Measurements from ENCODE around the gene CCDC146. TPM values are rescaled to one million over a fixed set of nuclear protein-coding genes. Genes with fewer than 3 reads are reported as not detected.
A peak's percentile ranks its signal among the peaks of the same experiment; 100 is the strongest.
"Not testable (repeated sequence)": the region's sequence is repeated elsewhere in the genome, so short reads cannot be mapped to it uniquely, and the experiment has no call there.

CCDC146 gene
- total RNA-seq, 2 experiments from 2014 or later, result 5.3 to 6.4 TPM

- ChIA-PET CTCF (interaction anchor here (1.2 kb wide), 1 partner anchor 324 kb away, joined by 4 read pairs; no protein-coding TSS in a partner anchor), POLR2A (interaction anchor here (1.7 to 2.0 kb wide), 2 partner anchors 24 to 81 kb away, joined by 6 to 7 read pairs; no protein-coding TSS in a partner anchor)
- no peak overlapping the region for H3K4me3 Mint-ChIP-seq
- DNase-seq, result peak; percentile 50
- peaks cover 60% of the 10 kb centered on the region for H3K4me1 Mint-ChIP-seq
- H3K27ac Mint-ChIP-seq, result peak overlapping the region; percentile 36
- no peaks in the 10 kb centered on the region for H3K27me3 Mint-ChIP-seq
- no peaks in the 10 kb centered on the region for H3K9me3 Mint-ChIP-seq
- H3K36me3 Mint-ChIP-seq (ENCODE audit: low read depth), result no peaks in the 10 kb centered on the region
These were observed 205.7 kb downstream of the CCDC146 start for GRCh38 chr7:77327932-77328628.

- ChIA-PET POLR2A (interaction anchor here (1.7 to 2.0 kb wide), 2 partner anchors 23 to 81 kb away, joined by 6 to 7 read pairs; no protein-coding TSS in a partner anchor), CTCF (no interaction called here)
- H3K4me1 Mint-ChIP-seq, result peaks cover 60% of the 10 kb centered on the region
- H3K27ac Mint-ChIP-seq, result no peak overlapping the region
- no peaks in the 10 kb centered on the region for H3K27me3 Mint-ChIP-seq
- no peaks in the 10 kb centered on the region for H3K36me3 Mint-ChIP-seq (ENCODE audit: low read depth)
- H3K4me3 Mint-ChIP-seq, result no peak overlapping the region
- no peak for DNase-seq
- no peaks in the 10 kb centered on the region for H3K9me3 Mint-ChIP-seq
These were observed 206.3 kb downstream of the CCDC146 start for GRCh38 chr7:77328669-77329068.

- POLR2A ChIA-PET, result interaction anchor here (1.7 to 2.0 kb wide), 2 partner anchors 22 to 82 kb away, joined by 6 to 7 read pairs; no protein-coding TSS in a partner anchor
These were observed 207.2 kb downstream of the CCDC146 start for GRCh38 chr7:77329466-77330168.

GRCh38 chr7:77330169-77330882 is 207.9 kb downstream of the CCDC146 start:
- ChIA-PET POLR2A (no interaction called here), CTCF (interaction anchor here (1.8 to 3.7 kb wide), 3 partner anchors 25 to 208 kb away, joined by 4 to 57 read pairs (median 11); partner anchors contain the start of gene CCDC146)
- H3K36me3 Mint-ChIP-seq (ENCODE audit: low read depth), result no peaks in the 10 kb centered on the region
- no peaks in the 10 kb centered on the region for H3K9me3 Mint-ChIP-seq
- no peak overlapping the region for H3K4me3 Mint-ChIP-seq
- no peaks in the 10 kb centered on the region for H3K27me3 Mint-ChIP-seq
- no peak for DNase-seq
- H3K4me1 Mint-ChIP-seq, result peaks cover 60% of the 10 kb centered on the region
- peak overlapping the region; percentile 23 for H3K27ac Mint-ChIP-seq

More at GRCh38 chr7:77329466-77330168, 207.2 kb downstream of the CCDC146 start:
- Mint-ChIP-seq H3K27ac (peak overlapping the region; percentile 23), H3K4me1 (peaks cover 60% of the 10 kb centered on the region), H3K27me3 (no peaks in the 10 kb centered on the region), H3K9me3 (no peaks in the 10 kb centered on the region), H3K36me3 (ENCODE audit: low read depth) (no peaks in the 10 kb centered on the region), H3K4me3 (no peak overlapping the region)
- DNase-seq, result no peak
- CTCF ChIA-PET, result interaction anchor here (3.7 kb wide), 1 partner anchor 82 kb away, joined by 57 read pairs; no protein-coding TSS in a partner anchor

- Mint-ChIP-seq H3K36me3 (ENCODE audit: low read depth) (no peaks in the 10 kb centered on the region), H3K4me1 (peaks cover 48% of the 10 kb centered on the region), H3K9me3 (no peaks in the 10 kb centered on the region), H3K4me3 (no peak overlapping the region), H3K27ac (peak overlapping the region; percentile 27), H3K27me3 (no peaks in the 10 kb centered on the region)
- CTCF ChIA-PET, result interaction anchor here (0.6 to 3.7 kb wide), 29 partner anchors 9 to 453 kb away, joined by 3 to 57 read pairs (median 4); partner anchors contain the start of genes CCDC146 and FGL2
- POLR2A ChIA-PET, result interaction anchor here (0.6 to 0.9 kb wide), 2 partner anchors 21 to 85 kb away, joined by 3 read pairs; no protein-coding TSS in a partner anchor
- peak; percentile 58 for DNase-seq
These were observed 209.7 kb downstream of the CCDC146 start for GRCh38 chr7:77331938-77332695.

- DNase-seq; H3K27me3 Mint-ChIP-seq; H3K4me3 Mint-ChIP-seq; CTCF ChIA-PET; H3K36me3 Mint-ChIP-seq (ENCODE audit: low read depth); H3K9me3 Mint-ChIP-seq; POLR2A ChIA-PET; H3K27ac Mint-ChIP-seq: not testable (repeated sequence)
- H3K4me1 Mint-ChIP-seq, result peaks cover 39% of the 10 kb centered on the region
These were observed 211.6 kb downstream of the CCDC146 start for GRCh38 chr7:77334039-77334438.

GRCh38 chr7:77335581-77335980 is 213.2 kb downstream of the CCDC146 start:
- POLR2A ChIA-PET, result interaction anchor here (0.6 to 1.4 kb wide), 3 partner anchors 13 to 213 kb away, joined by 3 to 4 read pairs (median 4); partner anchors contain the start of gene CCDC146
- H3K27ac Mint-ChIP-seq, result no peak overlapping the region
- H3K4me1 Mint-ChIP-seq, result peaks cover 26% of the 10 kb centered on the region
- DNase-seq, result no peak
- H3K36me3 Mint-ChIP-seq (ENCODE audit: low read depth), result no peaks in the 10 kb centered on the region
- CTCF ChIA-PET, result interaction anchor here (0.9 kb wide), 1 partner anchor 13 kb away, joined by 3 read pairs; no protein-coding TSS in a partner anchor
- H3K27me3 Mint-ChIP-seq, result peaks cover 4% of the 10 kb centered on the region
- H3K4me3 Mint-ChIP-seq, result no peak overlapping the region
- H3K9me3 Mint-ChIP-seq, result no peaks in the 10 kb centered on the region

GRCh38 chr7:77337456-77337990 is 215.1 kb downstream of the CCDC146 start:
- Mint-ChIP-seq H3K9me3 (no peaks in the 10 kb centered on the region), H3K27ac (no peak overlapping the region), H3K4me3 (no peak overlapping the region), H3K4me1 (peaks cover 12% of the 10 kb centered on the region), H3K27me3 (peaks cover 4% of the 10 kb centered on the region), H3K36me3 (ENCODE audit: low read depth) (no peaks in the 10 kb centered on the region)
- CTCF ChIA-PET, result no interaction called here
- DNase-seq, result no peak
- POLR2A ChIA-PET, result no interaction called here

GRCh38 chr7:77338260-77338659 is 215.8 kb downstream of the CCDC146 start:
- Mint-ChIP-seq H3K9me3 (no peaks in the 10 kb centered on the region), H3K4me3 (no peak overlapping the region), H3K27me3 (peaks cover 4% of the 10 kb centered on the region), H3K36me3 (ENCODE audit: low read depth) (no peaks in the 10 kb centered on the region), H3K4me1 (peaks cover 12% of the 10 kb centered on the region), H3K27ac (no peak overlapping the region)
- CTCF ChIA-PET, result no interaction called here
- POLR2A ChIA-PET, result no interaction called here
- no peak for DNase-seq

- CTCF ChIA-PET, result interaction anchor here (1.1 kb wide), 1 partner anchor 313 kb away, joined by 3 read pairs; no protein-coding TSS in a partner anchor
These were observed 216.6 kb downstream of the CCDC146 start for GRCh38 chr7:77338883-77339629.

GRCh38 chr7:77339726-77340125 is 217.3 kb downstream of the CCDC146 start:
- H3K27ac Mint-ChIP-seq, result no peak overlapping the region
- peaks cover 12% of the 10 kb centered on the region for H3K4me1 Mint-ChIP-seq
- no peak overlapping the region for H3K4me3 Mint-ChIP-seq
- peaks cover 4% of the 10 kb centered on the region for H3K27me3 Mint-ChIP-seq
- DNase-seq, result no peak
- ChIA-PET POLR2A (interaction anchor here (1.2 kb wide), 1 partner anchor 13 kb away, joined by 4 read pairs; no protein-coding TSS in a partner anchor), CTCF (interaction anchor here (1.1 kb wide), 1 partner anchor 312 kb away, joined by 3 read pairs; no protein-coding TSS in a partner anchor)
- H3K36me3 Mint-ChIP-seq (ENCODE audit: low read depth), result no peaks in the 10 kb centered on the region
- no peaks in the 10 kb centered on the region for H3K9me3 Mint-ChIP-seq

More at GRCh38 chr7:77338883-77339629, 216.6 kb downstream of the CCDC146 start:
- Mint-ChIP-seq H3K27ac (no peak overlapping the region), H3K4me1 (peaks cover 12% of the 10 kb centered on the region), H3K36me3 (ENCODE audit: low read depth) (no peaks in the 10 kb centered on the region), H3K9me3 (no peaks in the 10 kb centered on the region), H3K27me3 (peaks cover 4% of the 10 kb centered on the region), H3K4me3 (no peak overlapping the region)
- no peak for DNase-seq
- POLR2A ChIA-PET, result interaction anchor here (1.2 kb wide), 1 partner anchor 13 kb away, joined by 4 read pairs; no protein-coding TSS in a partner anchor

Data from activated CD4-positive, alpha-beta memory T cell treated with anti-CD3 and anti-CD28 coated beads, Interleukin-2, amount 10 ng/mL, durations not matched to agents 7 days and 5 days (primary cell).